DMS79 treated with DMSO at 0.1 percent for 48 hours (cell line): ENCODE results near the gene SV2C.
"Not testable (repeated sequence)": the region's sequence is repeated elsewhere in the genome, so short reads cannot be mapped to it uniquely, and the experiment has no call there.

Experiments
- DNase-seq: peaks from one replicate; lab custom pipeline; 2025; lab: John Stamatoyannopoulos, UW

SV2C gene, protein sequence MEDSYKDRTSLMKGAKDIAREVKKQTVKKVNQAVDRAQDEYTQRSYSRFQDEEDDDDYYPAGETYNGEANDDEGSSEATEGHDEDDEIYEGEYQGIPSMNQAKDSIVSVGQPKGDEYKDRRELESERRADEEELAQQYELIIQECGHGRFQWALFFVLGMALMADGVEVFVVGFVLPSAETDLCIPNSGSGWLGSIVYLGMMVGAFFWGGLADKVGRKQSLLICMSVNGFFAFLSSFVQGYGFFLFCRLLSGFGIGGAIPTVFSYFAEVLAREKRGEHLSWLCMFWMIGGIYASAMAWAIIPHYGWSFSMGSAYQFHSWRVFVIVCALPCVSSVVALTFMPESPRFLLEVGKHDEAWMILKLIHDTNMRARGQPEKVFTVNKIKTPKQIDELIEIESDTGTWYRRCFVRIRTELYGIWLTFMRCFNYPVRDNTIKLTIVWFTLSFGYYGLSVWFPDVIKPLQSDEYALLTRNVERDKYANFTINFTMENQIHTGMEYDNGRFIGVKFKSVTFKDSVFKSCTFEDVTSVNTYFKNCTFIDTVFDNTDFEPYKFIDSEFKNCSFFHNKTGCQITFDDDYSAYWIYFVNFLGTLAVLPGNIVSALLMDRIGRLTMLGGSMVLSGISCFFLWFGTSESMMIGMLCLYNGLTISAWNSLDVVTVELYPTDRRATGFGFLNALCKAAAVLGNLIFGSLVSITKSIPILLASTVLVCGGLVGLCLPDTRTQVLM

DNA sequence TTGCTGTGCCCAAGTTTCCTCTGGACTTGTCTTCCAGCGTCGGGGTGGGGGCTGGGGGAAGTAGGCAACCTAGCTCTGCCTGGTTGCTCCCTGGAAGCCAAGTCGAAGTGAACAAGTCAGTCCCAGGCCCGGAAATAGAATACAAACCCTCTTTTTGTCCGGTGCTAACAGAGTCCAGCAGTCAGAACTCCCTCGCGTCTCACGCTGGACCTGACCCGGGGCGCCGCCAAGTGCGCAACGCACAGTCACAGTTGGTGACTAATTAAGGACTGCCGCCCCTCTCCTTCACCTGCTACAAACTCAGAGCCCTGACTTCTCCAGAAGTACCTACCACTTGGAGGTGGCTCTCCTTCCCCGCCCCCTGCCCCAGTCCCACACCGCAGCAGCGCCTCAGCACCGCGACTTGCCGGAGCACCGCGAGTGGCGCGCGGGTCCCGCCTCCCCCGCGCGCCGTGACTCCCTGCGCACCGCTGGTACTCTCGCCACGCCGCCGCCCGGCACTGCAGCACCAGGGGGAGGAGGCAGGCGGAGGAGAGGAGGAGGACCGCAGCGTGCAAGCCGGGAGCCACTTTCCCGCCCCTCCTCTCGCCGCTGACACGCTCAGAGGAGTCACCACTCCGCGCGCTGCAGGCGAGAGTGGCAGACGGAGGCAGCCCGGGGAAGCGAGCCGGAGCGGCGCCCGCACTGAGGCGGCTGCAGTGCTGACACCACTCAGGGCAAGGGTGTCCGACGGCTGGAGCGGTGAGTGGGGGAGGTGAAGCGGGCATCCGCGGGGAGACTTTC lies at the start of gene SV2C:
SV2C (plus strand) TSS at position 612 of the 783 bp plus-strand sequence. CDS start 48,368 bp downstream, outside the sequence.
- DNase-seq, result peak; percentile 0

DNA sequence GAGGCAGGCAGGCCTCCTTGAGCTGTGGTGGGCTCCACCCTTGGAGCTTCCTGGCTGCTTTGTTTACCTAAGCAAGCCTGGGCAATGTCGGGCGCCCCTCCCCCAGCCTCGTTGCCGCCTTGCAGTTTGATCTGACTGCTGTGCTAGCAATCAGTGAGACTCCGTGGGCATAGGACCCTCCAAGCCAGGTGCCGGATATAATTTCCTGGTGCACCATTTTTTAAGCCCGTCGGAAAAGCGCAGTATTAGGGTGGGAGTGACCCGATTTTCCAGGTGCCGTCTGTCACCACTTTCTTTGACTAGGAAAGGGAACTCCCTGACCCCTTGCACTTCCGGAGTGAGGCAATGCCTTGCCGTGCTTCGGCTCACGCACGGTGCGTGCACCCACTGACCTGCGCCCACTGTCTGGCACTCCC lies 45.4 kb upstream of the SV2C start:
- DNase-seq, result not testable (repeated sequence)

DNA sequence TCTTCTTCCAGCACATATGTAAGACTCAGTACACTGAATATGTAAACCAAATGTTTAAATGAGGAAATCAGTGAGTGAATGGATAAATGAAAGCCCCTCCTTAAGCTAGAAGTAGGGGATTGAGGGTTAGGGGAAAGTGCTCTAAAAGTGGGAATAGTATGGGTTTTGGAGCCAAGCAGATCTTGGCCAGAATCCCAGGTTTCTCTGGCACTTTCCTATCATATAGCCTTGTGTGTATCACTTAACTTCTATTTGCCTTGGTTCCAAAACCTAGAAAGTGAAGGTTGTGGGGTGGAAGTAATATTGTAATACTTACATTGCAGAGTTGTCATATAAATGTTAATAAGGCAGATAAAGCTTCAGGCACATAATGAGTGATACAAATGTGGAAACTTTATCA lies 45.0 kb upstream of the SV2C start:
- no peak for DNase-seq

DNA sequence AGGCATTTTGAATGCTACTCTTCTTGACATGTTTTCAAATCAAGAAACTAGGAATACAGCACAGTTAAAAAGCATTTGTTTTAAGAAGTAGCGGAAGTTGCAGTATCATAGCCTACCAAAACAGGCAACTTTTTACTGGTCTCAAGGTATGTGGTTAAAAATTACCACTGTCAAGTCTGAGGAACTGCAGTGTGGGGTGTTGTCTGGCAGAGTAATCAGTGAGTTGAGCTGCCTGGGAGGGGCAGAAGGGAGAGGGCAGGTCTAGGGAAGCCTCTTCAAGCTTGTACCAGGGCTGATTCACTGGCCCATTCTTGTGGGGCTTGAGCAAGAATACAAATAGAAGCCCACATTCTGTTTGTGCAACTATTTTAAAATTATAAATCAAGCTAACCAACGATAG lies 42.4 kb upstream of the SV2C start:
- DNase-seq, result no peak

DNA sequence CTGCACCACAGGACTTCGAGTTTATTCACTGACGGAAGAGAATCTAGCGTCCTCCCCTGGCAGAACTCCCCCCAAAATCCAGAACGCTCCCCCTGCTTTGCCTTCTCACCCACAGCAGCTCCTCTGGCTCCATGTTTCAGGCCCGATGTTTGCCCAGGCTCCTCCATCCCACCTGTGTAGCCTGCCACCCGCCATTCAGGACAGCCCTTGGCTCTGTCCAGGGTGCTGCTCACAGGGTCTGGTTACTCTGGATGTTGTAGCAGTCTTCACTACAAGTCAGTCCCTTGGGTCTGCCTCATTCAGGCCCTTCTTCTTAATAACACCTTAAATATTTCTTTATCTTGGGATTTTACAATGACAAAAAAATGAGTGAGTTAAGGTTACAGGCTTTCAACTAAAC lies 41.3 kb upstream of the SV2C start:
- no peak for DNase-seq

DNA sequence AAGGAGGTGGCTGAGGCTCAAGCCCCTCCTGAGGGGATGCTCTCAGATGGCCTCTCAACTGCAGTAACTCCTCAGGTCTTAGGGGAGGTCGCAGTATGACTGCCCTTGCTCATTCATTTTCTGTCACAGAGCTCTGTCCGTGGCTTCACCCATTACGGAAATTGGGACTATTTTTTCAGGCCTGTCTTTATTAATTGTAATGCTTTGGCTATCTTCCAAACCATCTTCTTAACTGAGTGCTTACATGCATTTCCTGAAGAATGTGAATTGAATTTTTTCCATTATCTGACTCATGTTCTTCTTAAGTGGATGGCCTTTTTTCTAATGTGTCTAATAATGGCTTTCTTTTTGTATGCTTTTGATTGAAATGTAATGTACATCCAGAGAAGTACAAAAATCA lies 36.4 kb upstream of the SV2C start:
- no peak for DNase-seq

DNA sequence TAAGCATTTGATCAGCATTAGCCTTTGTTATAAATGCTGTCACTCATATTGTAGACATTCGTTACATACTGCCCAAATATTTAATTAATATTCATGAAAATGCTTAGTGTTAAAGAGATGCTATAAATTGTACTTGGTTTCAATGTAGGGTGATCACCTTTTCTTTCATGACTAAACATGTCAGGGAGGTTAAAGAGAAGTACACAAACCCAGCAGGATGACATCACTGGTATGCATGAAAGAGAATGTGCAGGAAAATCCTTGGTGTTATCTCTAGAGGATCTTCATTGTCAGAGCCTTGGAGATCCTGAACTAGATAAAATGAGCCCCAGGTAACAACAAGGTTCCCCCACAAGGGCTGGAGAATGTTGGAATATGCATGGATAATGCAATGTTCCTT lies 33.0 kb upstream of the SV2C start:
- no peak for DNase-seq

DNA sequence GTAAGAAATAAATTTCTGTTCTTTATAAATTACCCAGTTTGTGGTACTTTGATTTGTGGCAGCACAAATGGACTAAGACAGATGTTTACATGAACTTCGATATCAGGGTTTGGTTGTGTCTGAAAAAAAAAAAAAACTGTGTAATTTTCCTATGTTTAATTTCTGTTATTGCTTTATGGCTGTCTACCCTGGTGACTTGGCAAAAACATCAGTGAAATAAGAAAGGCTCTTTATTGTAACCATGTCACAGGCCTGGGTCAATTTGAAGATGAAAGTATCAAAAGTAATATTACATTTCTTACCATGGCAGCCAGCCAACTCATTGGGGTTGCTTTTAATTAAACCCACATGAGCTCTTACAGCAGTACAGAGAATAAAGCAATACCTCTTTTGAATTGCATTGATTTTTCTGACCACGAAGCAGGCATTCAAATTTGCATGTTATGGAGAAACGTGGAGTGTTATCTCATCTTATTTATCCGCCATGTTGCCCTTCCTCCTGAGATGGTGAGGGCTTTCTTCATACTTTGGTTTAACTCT lies 20.6 kb upstream of the SV2C start:
- DNase-seq, result no peak

DNA sequence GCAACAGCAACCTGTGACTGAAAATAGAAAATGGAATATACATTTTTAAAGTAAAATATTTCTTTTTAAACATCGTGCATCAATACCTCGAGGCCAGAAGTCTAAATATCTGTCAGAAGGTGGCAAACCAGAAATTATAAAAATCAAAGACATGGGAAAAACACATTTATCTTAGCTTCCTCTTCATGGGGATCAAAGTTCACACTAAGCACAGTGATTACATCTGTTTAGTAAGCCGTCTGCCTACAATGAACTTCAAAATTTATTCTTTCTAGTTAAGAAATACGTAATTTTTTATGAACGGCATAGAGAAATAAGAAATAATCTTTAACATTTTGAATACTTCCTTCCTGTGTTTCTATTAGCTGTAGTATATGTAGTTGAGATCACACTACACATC lies 17.9 kb upstream of the SV2C start:
- no peak for DNase-seq

DNA sequence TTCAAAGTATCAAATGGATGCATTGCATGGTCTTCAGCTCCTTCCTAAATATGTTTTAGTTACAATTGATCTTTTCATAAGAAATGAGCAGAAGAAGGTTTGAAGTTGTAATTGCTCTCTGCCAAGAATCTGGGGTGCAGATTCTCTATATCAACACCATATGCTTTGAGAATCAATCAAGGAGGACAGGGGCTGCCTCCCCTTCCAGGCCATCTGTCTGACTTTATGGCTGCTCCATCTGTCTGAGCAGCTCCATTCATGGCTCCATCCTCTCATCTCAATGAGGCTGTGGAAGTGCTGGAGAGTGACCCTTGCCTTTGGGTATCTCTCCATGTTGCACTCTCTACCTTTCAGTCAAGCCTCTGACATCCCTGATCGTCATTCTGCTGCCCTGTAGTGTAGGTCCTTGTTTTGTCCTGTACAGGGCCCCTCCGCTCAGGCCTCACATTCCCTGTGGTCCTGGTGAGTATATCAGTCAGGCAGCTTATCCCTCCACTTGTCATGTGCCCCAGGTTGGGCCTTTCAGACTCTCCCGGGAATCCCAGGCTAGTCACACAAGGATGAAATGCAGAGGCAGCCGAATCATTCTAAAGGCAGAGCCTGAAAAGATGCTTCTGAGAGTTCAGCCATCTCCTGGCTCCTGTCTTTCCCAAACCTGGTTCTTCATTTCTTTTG lies 14.0 kb upstream of the SV2C start:
- no peak for DNase-seq

DNA sequence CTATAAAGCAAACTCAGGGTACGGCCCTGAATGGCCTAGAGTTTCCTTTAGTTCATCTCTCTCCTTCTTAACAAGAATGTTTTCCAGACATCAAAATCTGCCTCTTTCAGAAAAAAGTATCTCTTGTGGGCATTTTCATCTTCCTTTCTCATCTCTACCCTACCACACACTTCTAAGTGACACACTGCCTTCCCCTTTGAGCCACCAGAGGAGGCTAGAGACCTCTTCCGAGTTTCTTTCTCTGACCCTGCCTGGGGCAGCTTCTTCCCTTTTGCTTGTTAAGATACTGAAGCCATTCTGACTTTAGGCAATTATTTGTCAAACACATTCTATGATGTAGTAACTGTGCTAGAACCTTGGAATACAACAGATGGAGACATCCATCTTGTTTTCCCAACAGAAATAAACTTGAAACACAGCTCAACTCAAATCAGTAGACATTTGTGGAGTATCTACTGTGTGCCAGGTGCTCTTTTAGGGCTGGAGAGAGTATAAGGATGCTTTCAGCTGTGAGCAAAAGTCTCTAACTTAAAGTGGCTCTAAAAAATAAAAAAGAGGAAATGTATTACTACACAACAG lies 8.6 kb upstream of the SV2C start:
- no peak for DNase-seq

DNA sequence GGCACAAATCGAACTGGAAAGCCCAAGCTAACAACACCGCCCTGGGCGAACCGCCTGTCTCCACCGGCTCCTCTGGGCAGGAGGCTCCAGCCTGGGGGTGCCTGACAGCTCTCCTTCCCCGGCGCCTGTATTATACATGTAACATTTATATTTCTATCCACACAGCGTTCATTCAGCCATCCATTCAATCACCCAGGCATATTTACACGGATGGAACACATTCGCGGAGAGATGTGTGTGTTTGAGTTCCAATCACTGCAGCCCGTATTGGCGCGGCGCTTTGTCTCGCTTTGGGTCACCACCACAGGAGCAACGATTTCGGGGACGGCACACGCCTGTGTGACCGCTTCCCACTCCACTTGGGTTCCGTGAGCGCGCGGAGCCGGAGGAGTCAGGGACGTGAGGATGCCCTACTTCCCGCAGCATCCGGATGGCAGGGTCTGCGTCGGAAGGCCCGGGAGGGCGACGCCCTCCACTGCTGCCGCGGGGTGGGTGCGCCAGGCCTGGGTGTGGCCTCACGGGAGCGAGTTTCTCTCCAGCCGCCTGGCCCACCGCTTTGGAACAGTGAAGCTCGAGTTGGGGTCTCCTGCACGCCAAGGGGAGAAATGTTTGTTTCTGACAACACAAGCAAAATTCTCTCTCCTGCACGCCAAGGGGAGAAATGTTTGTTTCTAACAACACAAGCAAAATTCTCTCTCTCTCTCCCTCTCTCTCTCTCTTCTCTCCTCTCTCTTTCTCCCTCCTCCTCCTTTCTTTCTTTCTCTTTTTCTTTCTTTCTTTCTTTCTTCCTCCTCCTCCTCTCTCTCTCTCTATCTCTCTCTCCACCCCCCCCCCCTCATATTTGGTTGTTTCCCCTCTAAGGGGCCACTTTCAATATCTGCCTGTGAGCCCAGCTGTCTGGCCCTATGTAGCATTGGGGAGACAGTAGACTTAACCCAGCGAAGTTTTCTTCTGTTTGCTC lies 1.1 kb upstream of the SV2C start:
- DNase-seq, result no peak

DNA sequence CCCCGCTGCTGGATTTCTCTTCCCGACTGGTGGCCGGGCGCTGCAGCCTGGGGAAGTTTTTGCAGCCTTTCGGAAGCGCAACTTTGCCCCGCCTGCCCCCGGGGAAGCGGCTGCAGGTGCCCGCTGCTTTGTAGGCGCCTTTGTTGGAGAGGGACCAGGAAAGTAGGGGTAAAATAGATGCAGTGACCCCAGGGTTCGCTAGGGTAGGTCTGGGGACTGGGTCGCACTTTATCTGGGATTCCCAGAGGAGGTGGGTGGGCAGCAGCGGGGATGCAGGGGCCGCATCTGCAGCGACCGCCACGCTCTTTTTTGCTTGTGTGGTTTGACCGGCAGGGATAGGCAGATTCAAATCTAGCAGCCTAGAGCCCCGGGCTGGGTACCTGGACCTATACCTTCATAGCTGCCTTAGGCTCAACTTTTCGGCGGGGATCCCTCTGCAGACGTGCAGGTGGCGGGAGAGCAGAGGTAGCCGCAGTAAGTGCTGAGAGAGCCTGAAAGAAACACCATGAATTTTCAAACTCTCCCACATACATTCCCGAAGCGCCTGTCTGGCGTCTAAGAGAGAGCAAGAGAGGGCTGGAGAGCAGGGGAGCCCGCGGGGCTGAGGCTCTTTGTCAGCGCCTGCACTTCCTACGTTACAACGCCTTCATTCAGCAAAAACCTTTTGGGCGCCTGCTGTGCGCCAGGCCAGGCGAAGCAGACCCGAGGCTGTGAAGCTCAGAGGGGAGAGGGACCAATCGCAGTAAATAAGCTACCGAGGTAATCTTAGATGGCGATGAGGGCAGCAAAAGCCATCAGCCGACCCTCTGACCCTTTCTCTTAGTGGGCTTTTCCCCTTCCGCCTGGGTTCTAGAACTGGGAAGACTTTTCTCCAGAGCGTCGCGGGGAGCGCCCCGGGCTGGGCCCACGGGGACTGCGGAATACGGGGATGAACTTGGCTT lies 642 bp downstream of the SV2C start:
- no peak for DNase-seq

DNA sequence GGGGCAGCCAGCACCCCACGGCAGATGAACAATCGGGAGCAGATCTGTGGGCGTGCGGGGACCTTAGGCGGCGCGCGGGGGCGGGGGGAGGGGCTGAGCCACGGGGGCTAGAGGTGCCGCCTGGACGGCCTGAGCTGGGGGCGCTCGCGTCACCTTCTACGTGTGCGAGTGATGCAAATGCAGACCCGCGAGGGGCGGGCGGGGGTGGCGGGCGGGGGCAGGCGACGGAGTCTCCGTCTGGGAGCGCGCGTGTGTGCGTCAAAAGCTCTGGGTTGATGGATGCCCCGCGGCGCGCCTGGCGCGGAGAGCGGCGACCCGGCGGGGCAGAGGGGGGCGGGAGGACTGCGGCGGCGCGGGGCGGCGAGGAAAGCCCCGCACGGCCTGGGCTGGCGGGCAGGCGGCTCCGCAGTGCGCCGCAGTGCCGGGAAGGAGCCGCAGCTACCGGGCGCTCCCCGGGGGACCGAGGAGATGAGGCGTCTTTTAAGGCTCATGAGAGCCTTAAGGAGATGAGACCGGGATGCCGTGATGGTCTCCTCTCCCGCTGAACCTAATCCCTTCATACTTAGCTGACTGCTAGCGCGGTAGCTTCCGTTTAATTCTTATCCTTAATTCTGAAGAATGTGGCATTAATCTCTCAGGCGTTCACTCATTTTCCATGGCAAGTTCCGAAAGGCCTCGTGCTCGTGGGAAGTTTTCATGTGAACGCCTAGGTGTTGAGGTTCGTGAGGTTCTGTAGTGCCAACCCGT lies 1.5 kb downstream of the SV2C start:
- no peak for DNase-seq

DNA sequence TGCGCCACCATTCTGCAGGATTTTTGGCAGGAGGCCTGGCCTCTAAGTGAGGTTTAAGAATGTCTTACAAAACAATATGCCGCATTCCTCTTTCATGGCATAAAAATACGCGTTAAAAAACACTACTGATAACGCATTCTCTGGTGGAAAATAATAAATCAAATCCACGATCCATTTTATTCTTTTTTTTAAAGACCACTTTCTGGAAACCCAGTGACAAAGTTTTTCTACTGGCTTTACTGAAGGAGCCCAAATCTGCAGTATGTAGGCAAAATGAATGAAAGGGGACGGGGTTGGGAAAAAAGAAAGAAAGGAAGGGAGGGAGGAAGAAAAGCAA lies 2.0 kb downstream of the SV2C start:
- DNase-seq, result no peak

DNA sequence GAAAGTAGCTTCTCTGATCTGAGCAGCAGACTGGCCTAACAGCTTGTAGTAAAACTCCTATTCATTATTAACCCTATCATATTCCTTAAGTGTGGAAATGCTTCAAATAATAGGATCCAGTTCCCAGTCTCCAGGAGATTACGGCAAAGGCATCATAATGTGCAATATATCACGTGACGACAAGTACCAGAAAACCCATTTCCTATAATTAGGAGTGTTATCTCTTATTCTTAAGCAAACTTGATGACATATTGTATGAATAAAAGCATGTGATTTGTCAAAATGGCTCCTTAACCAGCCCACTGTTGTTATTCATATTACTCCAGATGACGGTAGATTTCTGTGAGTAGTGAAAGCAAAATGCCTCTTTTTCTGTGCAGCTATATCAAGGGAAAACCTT lies 2.9 kb downstream of the SV2C start:
- DNase-seq, result no peak

DNA sequence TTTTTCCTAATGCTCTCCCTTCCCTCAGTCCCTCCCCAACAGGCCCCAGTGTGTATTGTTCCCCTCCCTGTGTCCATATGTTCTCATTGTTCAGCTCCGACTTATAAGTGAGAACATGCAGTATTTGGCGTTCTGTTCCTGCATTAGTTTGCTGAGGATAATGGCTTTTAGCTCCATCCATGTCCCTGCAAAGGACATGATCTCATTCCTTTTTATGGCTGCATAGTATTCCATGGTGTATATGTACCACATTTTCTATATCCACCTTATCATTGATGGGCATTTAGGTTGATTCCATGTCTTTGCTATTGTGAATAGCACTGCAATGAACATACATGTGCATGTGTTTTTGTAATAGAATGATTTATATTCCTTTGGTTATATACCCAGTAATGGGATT lies 6.0 kb downstream of the SV2C start:
- DNase-seq, result not testable (repeated sequence)

DNA sequence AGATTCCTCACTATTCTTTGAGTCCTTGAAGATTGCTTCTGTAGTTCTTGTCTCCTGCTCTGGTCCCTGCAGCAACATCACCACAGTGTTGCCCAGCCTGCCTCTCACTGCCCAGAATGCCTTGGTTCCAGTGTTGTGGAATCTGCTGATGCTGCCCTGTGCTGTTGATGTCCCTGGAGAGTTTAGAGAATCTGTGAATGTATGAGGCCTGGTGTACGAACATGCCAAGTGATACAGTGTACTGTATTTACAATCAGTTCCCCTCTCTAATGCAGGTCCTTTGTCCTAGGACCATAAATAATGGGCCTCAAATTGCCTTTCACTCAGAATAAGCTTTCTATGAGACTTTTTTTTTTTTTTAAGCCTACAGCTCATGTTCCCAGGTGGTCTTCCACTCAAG lies 8.2 kb downstream of the SV2C start:
- no peak for DNase-seq

DNA sequence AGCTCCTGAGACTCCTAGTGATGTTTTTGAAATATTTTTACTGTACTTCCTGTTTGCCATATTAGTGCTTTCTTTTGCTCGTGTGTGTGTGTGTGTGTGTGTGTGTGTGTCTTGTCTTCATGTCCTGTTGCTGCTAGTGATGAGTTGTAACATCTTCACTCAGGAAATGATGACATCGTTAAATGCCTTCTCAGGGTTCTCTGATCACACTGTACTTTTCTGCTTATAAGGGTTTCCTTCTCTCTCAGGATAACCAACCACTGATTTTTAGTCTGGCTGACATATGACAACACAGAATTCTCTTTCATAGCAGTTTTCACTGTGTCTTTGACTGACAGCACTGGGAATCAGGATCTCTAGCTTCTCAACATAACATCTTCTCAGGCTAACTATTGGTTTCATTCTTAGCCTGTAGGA lies 16.1 kb downstream of the SV2C start:
- no peak for DNase-seq
